Breast epithelium (tissue), 3 donors: Measurements from ENCODE around the gene TCF7.

Experiments used
- POLR2A ChIP-seq: fragments of 450-650 bp; IDR thresholded peaks from one replicate; pipeline ENCODE4 v1.6.1; 2016; ENCODE audit warnings: antibody characterized with exemption, mild to moderate bottlenecking, moderate library complexity
- POLR2AphosphoS5 ChIP-seq, 3 donors: sonication (generic); formaldehyde crosslinking; IDR thresholded peaks; one replicate each; pipeline ENCODE4 v1.6.1; 2017; ENCODE audit warnings: antibody characterized with exemption in 3 of 3
- TF ChIP-seq, protein P1 (sequence below), 3 donors: fragments of 450-650 bp; IDR thresholded peaks; one replicate each; pipeline ENCODE4 v1.5.1; 2016 to 2017; ENCODE audit warnings: antibody characterized with exemption in 3 of 3, mild to moderate bottlenecking in 3 of 3, moderate library complexity in 3 of 3

DNA sequence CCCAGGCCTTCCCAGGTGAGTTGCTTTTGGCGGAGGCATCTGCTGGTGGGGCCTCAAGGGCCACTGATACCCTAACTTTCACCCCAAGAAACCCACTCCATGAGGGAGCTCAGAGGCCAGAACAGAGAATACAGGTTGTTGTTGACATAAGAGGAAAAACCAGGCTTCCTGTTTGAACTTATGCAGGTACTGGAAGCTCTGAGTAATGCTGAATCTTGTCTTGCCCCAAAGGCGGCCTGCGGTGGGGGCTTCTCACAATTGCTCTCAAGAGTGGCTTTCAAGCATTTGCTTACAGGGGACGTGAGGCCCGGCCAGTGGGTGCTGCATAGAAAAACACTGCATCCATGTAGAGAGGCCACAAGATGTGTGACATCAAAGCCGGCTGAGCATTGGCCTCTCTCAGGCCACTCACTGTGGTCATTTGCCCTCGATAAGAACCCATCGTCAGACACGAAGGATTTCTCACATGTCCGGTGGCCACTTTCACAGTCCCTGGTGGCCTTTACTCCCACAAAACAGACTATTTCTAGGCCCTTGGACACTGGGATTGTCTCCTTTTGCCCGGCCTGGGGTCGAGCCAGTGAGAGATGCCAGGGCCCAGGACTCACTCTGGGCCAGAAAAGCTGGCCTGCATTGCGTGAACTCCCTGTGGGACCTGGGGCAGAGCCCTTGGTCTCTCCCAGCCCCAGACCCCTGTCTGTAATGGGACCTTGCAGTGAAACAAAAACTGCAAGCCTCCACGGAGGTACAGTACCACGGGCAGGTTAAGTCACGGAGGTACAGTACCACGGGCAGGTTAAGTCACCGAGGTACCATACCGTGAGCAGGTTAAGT lies 34.5 kb upstream of the TCF7 start:
- TF ChIP-seq, protein P1, sequence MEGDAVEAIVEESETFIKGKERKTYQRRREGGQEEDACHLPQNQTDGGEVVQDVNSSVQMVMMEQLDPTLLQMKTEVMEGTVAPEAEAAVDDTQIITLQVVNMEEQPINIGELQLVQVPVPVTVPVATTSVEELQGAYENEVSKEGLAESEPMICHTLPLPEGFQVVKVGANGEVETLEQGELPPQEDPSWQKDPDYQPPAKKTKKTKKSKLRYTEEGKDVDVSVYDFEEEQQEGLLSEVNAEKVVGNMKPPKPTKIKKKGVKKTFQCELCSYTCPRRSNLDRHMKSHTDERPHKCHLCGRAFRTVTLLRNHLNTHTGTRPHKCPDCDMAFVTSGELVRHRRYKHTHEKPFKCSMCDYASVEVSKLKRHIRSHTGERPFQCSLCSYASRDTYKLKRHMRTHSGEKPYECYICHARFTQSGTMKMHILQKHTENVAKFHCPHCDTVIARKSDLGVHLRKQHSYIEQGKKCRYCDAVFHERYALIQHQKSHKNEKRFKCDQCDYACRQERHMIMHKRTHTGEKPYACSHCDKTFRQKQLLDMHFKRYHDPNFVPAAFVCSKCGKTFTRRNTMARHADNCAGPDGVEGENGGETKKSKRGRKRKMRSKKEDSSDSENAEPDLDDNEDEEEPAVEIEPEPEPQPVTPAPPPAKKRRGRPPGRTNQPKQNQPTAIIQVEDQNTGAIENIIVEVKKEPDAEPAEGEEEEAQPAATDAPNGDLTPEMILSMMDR (IDR thresholded peaks at IDR 0.05), result no peak
- TF ChIP-seq POLR2A (no peak), POLR2AphosphoS5 (IDR thresholded peaks at IDR 0.05) (no peak)
